H1 (cell line): ENCODE measurements around the gene EIF2B5. TPM values are rescaled to one million over a fixed set of nuclear protein-coding genes. Genes with fewer than 3 reads are reported as not detected.
"Not testable (repeated sequence)": the region's sequence is repeated elsewhere in the genome, so short reads cannot be mapped to it uniquely, and the experiment has no call there.

Experiments used
- CTCF ChIA-PET: fragments of 300-600 bp; sonication (Branson Sonifier 250); formaldehyde crosslinking; loops from one replicate; lab custom pipeline; 2021; ENCODE audit not compliant: partially characterized antibody; lab: Charles Lee
- POLR2A ChIA-PET: fragments of 300-600 bp; sonication (Branson Sonifier 250); formaldehyde crosslinking; loops from one replicate; lab custom pipeline; 2021; ENCODE audit warnings: inconsistent platforms; ENCODE audit not compliant: partially characterized antibody; lab: Charles Lee
- DNase-seq, 2 experiments: peaks; one replicate each; pipeline versions ENCODE4 v3.0.0 to v3.0.0-alpha.2; 2010 to 2022; ENCODE audit warnings: low spot score in 2 of 2, low read depth in 1 of 2, mixed read lengths in 1 of 2
- FAIRE-seq: peaks from 2 replicates; lab custom pipeline; 2011; peaks lifted over from hg19 to GRCh38; lab: Jason Lieb, UNC
- H2AFZ ChIP-seq: 2 replicates; pipeline ENCODE4 v1.8.1; 2012; ENCODE audit warnings: low read length, inconsistent platforms
- H2AK5ac ChIP-seq: 2 replicates; pipeline ENCODE4 v1.6.1; 2013; ENCODE audit warnings: low read depth, low read length
- H2BK120ac ChIP-seq: replicated peaks from 2 replicates; pipeline ENCODE3; 2013; ENCODE audit warnings: low read depth, low read length, inconsistent platforms
- H2BK12ac ChIP-seq: 2 replicates; pipeline ENCODE4 v1.6.1; 2013; ENCODE audit warnings: low read depth, low read length
- H2BK15ac ChIP-seq: 2 replicates; pipeline ENCODE4 v1.6.1; 2013; ENCODE audit warnings: low read length
- H2BK20ac ChIP-seq: 2 replicates; pipeline ENCODE4 v1.6.1; 2013; ENCODE audit warnings: low read length
- H2BK5ac ChIP-seq: 2 replicates; pipeline ENCODE4 v1.6.1; 2013; ENCODE audit warnings: low read depth, low read length
- H3K14ac ChIP-seq: 2 replicates; pipeline ENCODE4 v1.6.1; 2013; ENCODE audit warnings: inconsistent platforms; ENCODE audit not compliant: insufficient read length
- H3K18ac ChIP-seq: 2 replicates; pipeline ENCODE4 v1.6.1; 2013; ENCODE audit warnings: low read length; ENCODE audit errors: extremely low read depth
- H3K23ac ChIP-seq: 2 replicates; pipeline ENCODE4 v1.6.1; 2013; ENCODE audit warnings: inconsistent platforms; ENCODE audit not compliant: insufficient read length
- H3K23me2 ChIP-seq: 2 replicates; pipeline ENCODE4 v1.6.1; 2013; ENCODE audit warnings: low read depth, low read length
- H3K27ac ChIP-seq: 2 replicates; pipeline ENCODE4 v1.6.1; 2011; ENCODE audit warnings: low read depth, low read length, inconsistent platforms
- H3K27me3 ChIP-seq, 4 experiments: replicated peaks in 1 of 4; 1 replicate in 1 of 4; 2 replicates in 3 of 4; pipeline versions ENCODE4 v1.6.1 to v1.8.1; 2011 to 2013; ENCODE audit warnings: low read length in 3 of 4, mild to moderate bottlenecking in 3 of 4, inconsistent platforms in 2 of 4, mixed read lengths in 2 of 4, moderate library complexity in 1 of 4; ENCODE audit not compliant: control insufficient read depth in 3 of 4, insufficient read depth in 3 of 4; ENCODE audit errors: extremely low read depth in 1 of 4
- H3K36me3 ChIP-seq, 4 experiments: 2 replicates each; pipeline versions ENCODE4 v1.6.1 to v1.8.1; 2011 to 2013; ENCODE audit warnings: mild to moderate bottlenecking in 4 of 4, low read length in 3 of 4, moderate library complexity in 2 of 4, control low read depth in 1 of 4, inconsistent platforms in 1 of 4; ENCODE audit not compliant: insufficient read depth in 4 of 4, control insufficient read depth in 2 of 4
- H3K4ac ChIP-seq: replicated peaks from 2 replicates; pipeline ENCODE3; 2013; ENCODE audit warnings: low read length, low read depth, mixed read lengths, inconsistent platforms; ENCODE audit not compliant: insufficient read length
- H3K4me1 ChIP-seq, 4 experiments: replicated peaks in 1 of 4; 1 replicate in 1 of 4; 2 replicates in 3 of 4; pipeline versions ENCODE4 v1.6.1 to v1.8.1; 2011 to 2013; ENCODE audit warnings: low read length in 3 of 4, inconsistent platforms in 2 of 4, mixed read lengths in 1 of 4; ENCODE audit not compliant: insufficient read depth in 4 of 4, control insufficient read depth in 3 of 4
- H3K4me2 ChIP-seq, 2 experiments: 2 replicates each; pipeline versions ENCODE4 v1.6.1 to v1.8.1; 2011 to 2013; ENCODE audit warnings: low read depth in 2 of 2, low read length in 2 of 2, control low read depth in 1 of 2, inconsistent platforms in 1 of 2, mild to moderate bottlenecking in 1 of 2; ENCODE audit not compliant: insufficient read depth in 1 of 2
- H3K4me3 ChIP-seq, 4 experiments: fragments of 200-600, 300-600 bp in 1 of 4; sonication (generic), shearing (Covaris generic), sonication (Bioruptor Twin) in 1 of 4; 2 replicates each; pipeline versions ENCODE4 v1.5.1 to v1.8.1; 2011 to 2016; ENCODE audit warnings: low read length in 4 of 4, low read depth in 3 of 4, control low read depth in 2 of 4, inconsistent platforms in 2 of 4, mild to moderate bottlenecking in 2 of 4, mixed read lengths in 1 of 4, moderate library complexity in 1 of 4; ENCODE audit not compliant: insufficient read depth in 2 of 4; ENCODE audit errors: extremely low read depth in 1 of 4
- H3K56ac ChIP-seq: replicated peaks from 2 replicates; pipeline ENCODE3; 2013; ENCODE audit warnings: low read depth, mild to moderate bottlenecking, mixed read lengths, low read length, inconsistent platforms; ENCODE audit not compliant: insufficient read length
- H3K79me1 ChIP-seq: 2 replicates; pipeline ENCODE4 v1.6.1; 2013; ENCODE audit warnings: low read depth, low read length, control low read depth
- H3K79me2 ChIP-seq, 2 experiments: 2 replicates each; pipeline versions ENCODE4 v1.6.1 to v1.8.1; 2012 to 2013; ENCODE audit warnings: low read length in 2 of 2, mild to moderate bottlenecking in 2 of 2, inconsistent platforms in 1 of 2; ENCODE audit not compliant: insufficient read depth in 2 of 2, control insufficient read depth in 1 of 2
- H3K9ac ChIP-seq, 4 experiments: replicated peaks in 1 of 4; 1 replicate in 1 of 4; 2 replicates in 3 of 4; pipeline versions ENCODE4 v1.6.1 to v1.8.1; 2011 to 2013; ENCODE audit warnings: low read depth in 3 of 4, low read length in 3 of 4, control low read depth in 2 of 4, mild to moderate bottlenecking in 2 of 4, moderate library complexity in 2 of 4, inconsistent platforms in 1 of 4; ENCODE audit errors: extremely low read depth in 1 of 4
- H3K9me3 ChIP-seq, 2 experiments: 2 replicates each; pipeline versions ENCODE4 v1.6.1 to v1.8.1; 2012 to 2013; ENCODE audit warnings: mild to moderate bottlenecking in 2 of 2, moderate library complexity in 2 of 2, control low read depth in 1 of 2, inconsistent platforms in 1 of 2, low read depth in 1 of 2, low read length in 1 of 2, mixed read lengths in 1 of 2; ENCODE audit not compliant: insufficient read depth in 2 of 2
- H4K20me1 ChIP-seq, 2 experiments: replicated peaks in 1 of 2; 2 replicates each; pipeline versions ENCODE3 to v1.8.1; 2011 to 2013; ENCODE audit warnings: inconsistent platforms in 2 of 2, low read length in 2 of 2, mild to moderate bottlenecking in 1 of 2; ENCODE audit not compliant: insufficient read depth in 2 of 2, control insufficient read depth in 1 of 2
- H4K5ac ChIP-seq: 2 replicates; pipeline ENCODE4 v1.6.1; 2013; ENCODE audit warnings: low read length, low read depth, mixed read lengths, inconsistent platforms; ENCODE audit not compliant: insufficient read length
- H4K8ac ChIP-seq: 2 replicates; pipeline ENCODE4 v1.8.0; 2013; ENCODE audit warnings: mild to moderate bottlenecking, moderate library complexity, low read length, inconsistent platforms; ENCODE audit not compliant: insufficient read depth; ENCODE audit errors: extremely low read depth
- H4K91ac ChIP-seq: replicated peaks from 2 replicates; pipeline ENCODE3; 2013; ENCODE audit warnings: low read length, mixed read lengths, inconsistent platforms; ENCODE audit not compliant: insufficient read length
- WGBS, 2 experiments: shearing (Covaris generic) in 1 of 2; methylation state at CpG; one replicate each; pipeline versions ENCODE4 v1.1.6 to v1.1.7; 2013 to 2015; ENCODE audit warnings: low lambda C conversion rate in 2 of 2, mixed read lengths in 2 of 2, inconsistent platforms in 1 of 2, low coverage in 1 of 2, missing lambda C conversion rate in 1 of 2; ENCODE audit not compliant: insufficient replicate concordance in 2 of 2, insufficient coverage in 1 of 2, insufficient read length in 1 of 2; ENCODE audit errors: extremely low coverage in 1 of 2, missing lambda C conversion rate in 1 of 2; 5-methylcytosine and 5-hydroxymethylcytosine counted together
- polyA plus RNA-seq, 7 experiments: library from polyadenylated mRNA; depleted of rRNA in 3 of 7; stranded (reverse) in 5 of 7; unstranded in 2 of 7; fragments of >200 nt in 5 of 7; fragments of 200-250 nt in 2 of 7; gene quantifications; 1 replicate in 5 of 7; 2 replicates in 1 of 7; 4 replicates in 1 of 7; pipeline versions ENCODE4 v1.2.1 to v1.2.3, GENCODE V29; 2011 to 2013; ENCODE audit warnings: missing spikeins in 2 of 7, mixed read lengths in 2 of 7
- total RNA-seq: library from RNA; stranded (reverse); fragmentation: NEBNext Ultra II Directional; extraction: Animal tissue kit (Norgen Biotek cat#: 25700); gene quantifications from 2 replicates; pipeline ENCODE4 v1.2.1, GENCODE V29; 2021

EIF2B5 gene
- total and polyA plus RNA-seq, 2 of the 8 experiments (the other 6 are each of a cell fraction or from before 2014, with no cell fraction given), result 33.1 to 40.0 TPM

DNA sequence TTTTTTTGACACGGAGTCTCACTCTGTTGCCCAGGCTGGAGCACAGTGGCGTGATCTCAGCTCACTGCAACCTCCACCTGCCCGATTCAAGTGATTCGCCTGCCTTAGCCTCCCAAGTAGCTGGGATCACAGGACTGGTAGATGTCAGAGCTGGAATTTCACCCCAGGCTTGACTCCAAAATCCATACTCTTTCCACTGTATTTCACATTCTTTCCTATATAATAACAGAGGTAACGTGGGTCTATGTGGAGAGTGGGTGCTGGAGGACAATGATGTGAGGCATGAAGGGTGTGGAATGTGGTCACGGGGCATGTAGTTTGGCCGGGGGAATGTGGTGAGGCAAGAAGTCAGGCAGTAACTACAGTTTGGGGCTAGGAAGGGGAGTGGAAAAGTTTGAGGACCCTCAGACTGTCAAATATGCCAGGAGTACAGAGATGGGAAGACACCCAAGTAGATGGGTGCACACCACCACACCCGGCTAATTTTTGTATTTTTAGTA, 27.5 kb downstream of the EIF2B5 start:
- H2BK5ac ChIP-seq, H3K4me2 ChIP-seq, H4K8ac ChIP-seq, H3K27ac ChIP-seq, H2BK15ac ChIP-seq, H3K4me1 ChIP-seq, H2BK120ac ChIP-seq, H4K20me1 ChIP-seq, DNase-seq, H3K9ac ChIP-seq, H3K4ac ChIP-seq, H3K4me3 ChIP-seq, H3K18ac ChIP-seq, H2BK12ac ChIP-seq, H3K23me2 ChIP-seq, H3K23ac ChIP-seq, H4K5ac ChIP-seq, H3K27me3 ChIP-seq, H4K91ac ChIP-seq, H3K14ac ChIP-seq, H2AK5ac ChIP-seq, H2AFZ ChIP-seq, H2BK20ac ChIP-seq, H3K9me3 ChIP-seq, H3K56ac ChIP-seq, FAIRE-seq: not testable (repeated sequence)
- 80% methylated on average over 5 of the region's 8 CpGs; no CpG with 5 or more reads in 1 of the 2 experiments for WGBS, 2 experiments
- POLR2A ChIA-PET, result interaction anchor here (0.6 to 2.1 kb wide), 2 partner anchors 10 to 278 kb away, joined by 3 to 7 read pairs; partner anchors contain the start of gene PARL
- CTCF ChIA-PET, result interaction anchor here (1.6 kb wide), 1 partner anchor 64 kb away, joined by 3 read pairs; no protein-coding TSS in a partner anchor
- Histone ChIP-seq H3K36me3 (peaks cover 7 to 33% (median 22%) of the 10 kb centered on the region in 4 experiments), H3K79me2 (peaks cover 12 to 31% of the 10 kb centered on the region in 2 experiments), H3K79me1 (peaks cover 12% of the 10 kb centered on the region)
